NT2/D1 (cell line): ENCODE data around the gene SLC7A6.

ENCODE experiments used
- YY1 ChIP-seq: IDR thresholded peaks from 2 replicates; pipeline ENCODE4 v1.6.1; 2011; ENCODE audit not compliant: insufficient read length, insufficient read depth
- ZNF274 ChIP-seq: IDR thresholded peaks from 2 replicates; pipeline ENCODE4 v1.6.1; 2011; ENCODE audit warnings: mild to moderate bottlenecking, low read depth, low read length

- TF ChIP-seq ZNF274 (no peak), YY1 (no peak)
Measured at GRCh38 chr16:68230176-68230571, 34.2 kb upstream of the SLC7A6 start.
